ENCODE results near the gene GDE1. TPM values are rescaled to one million over a fixed set of nuclear protein-coding genes. Genes with fewer than 3 reads are reported as not detected.

The GDE1 gene
- total RNA-seq, 4 donors from 2014 or later, result 39.6 to 82.8 (median 59.4) TPM

GRCh38 chr16:19488213-19488640 lies 33.7 kb downstream of the GDE1 start:
- H3K9me3 ChIP-seq, result no peaks in the 10 kb centered on the region
- peaks cover 0 to 63% (median 0%) of the 10 kb centered on the region in 3 donors for H3K36me3 ChIP-seq
- peak in 2 of 3 donors; percentile 86 to 89 for DNase-seq
- H3K27ac ChIP-seq, result peak overlapping the region in 3 of 4 donors; percentile 50 to 87 (median 81)
- no peaks in the 10 kb centered on the region for H3K27me3 ChIP-seq
- H3K4me1 ChIP-seq, result peaks cover 0 to 18% (median 0%) of the 10 kb centered on the region in 4 donors
- no peak overlapping the region for H3K4me3 ChIP-seq
- no peak for TF ChIP-seq CTCF (IDR thresholded peaks at IDR 0.05)
- TF ChIP-seq POLR2A (IDR thresholded peaks at IDR 0.05), result no peak

- H3K4me1 ChIP-seq, result peaks cover 0 to 18% (median 0%) of the 10 kb centered on the region in 4 donors
- TF ChIP-seq CTCF (IDR thresholded peaks at IDR 0.05) (no peak), POLR2A (IDR thresholded peaks at IDR 0.05) (no peak)
- H3K9me3 ChIP-seq, result no peaks in the 10 kb centered on the region
- no peak overlapping the region for H3K4me3 ChIP-seq
- H3K36me3 ChIP-seq, result peaks cover 0 to 62% (median 0%) of the 10 kb centered on the region in 3 donors
- H3K27me3 ChIP-seq, result no peaks in the 10 kb centered on the region
- H3K27ac ChIP-seq, result peak overlapping the region in 2 of 4 donors; percentile 81 to 87
- no peak for DNase-seq
These were observed 35.1 kb downstream of the GDE1 start for GRCh38 chr16:19486750-19487325.

GRCh38 chr16:19486051-19486450 lies 35.8 kb downstream of the GDE1 start:
- TF ChIP-seq POLR2A (IDR thresholded peaks at IDR 0.05) (no peak), CTCF (IDR thresholded peaks at IDR 0.05) (no peak)
- peaks cover 0 to 65% (median 0%) of the 10 kb centered on the region in 3 donors for H3K36me3 ChIP-seq
- no peaks in the 10 kb centered on the region for H3K27me3 ChIP-seq
- no peaks in the 10 kb centered on the region for H3K9me3 ChIP-seq
- no peak overlapping the region for H3K4me3 ChIP-seq
- DNase-seq, result no peak
- no peak overlapping the region for H3K27ac ChIP-seq
- H3K4me1 ChIP-seq, result peaks cover 0 to 18% (median 0%) of the 10 kb centered on the region in 4 donors

- Histone ChIP-seq H3K4me3 (no peak overlapping the region), H3K27me3 (no peaks in the 10 kb centered on the region), H3K4me1 (peaks cover 0 to 18% (median 0%) of the 10 kb centered on the region in 4 donors), H3K36me3 (peaks cover 0 to 63% (median 0%) of the 10 kb centered on the region in 3 donors), H3K27ac (no peak overlapping the region), H3K9me3 (no peaks in the 10 kb centered on the region)
- DNase-seq, result no peak
- TF ChIP-seq POLR2A (IDR thresholded peaks at IDR 0.05) (no peak), CTCF (IDR thresholded peaks at IDR 0.05) (no peak)
These were observed 36.3 kb downstream of the GDE1 start for GRCh38 chr16:19485611-19486010.

GRCh38 chr16:19484096-19484495 lies 37.8 kb downstream of the GDE1 start:
- Histone ChIP-seq H3K36me3 (peaks cover 0 to 58% (median 0%) of the 10 kb centered on the region in 3 donors), H3K27ac (no peak overlapping the region), H3K27me3 (no peaks in the 10 kb centered on the region), H3K4me3 (no peak overlapping the region), H3K9me3 (no peaks in the 10 kb centered on the region), H3K4me1 (peaks cover 0 to 18% (median 0%) of the 10 kb centered on the region in 4 donors)
- no peak for TF ChIP-seq CTCF (IDR thresholded peaks at IDR 0.05)
- TF ChIP-seq POLR2A (IDR thresholded peaks at IDR 0.05), result no peak
- no peak for DNase-seq
